Measurements from ENCODE around the gene RAD51B.
A peak's percentile ranks its signal among the peaks of the same experiment; 100 is the strongest.

The RAD51B gene

GRCh38 chr14:68718023-68718990 lies 898.7 kb downstream of the RAD51B start:
- DNase-seq (ENCODE audit: low read depth in 2 of 2): no peak

- no peak for DNase-seq (ENCODE audit: low read depth in 2 of 2)
Observed at GRCh38 chr14:68719634-68720384, 900.2 kb downstream of the RAD51B start.

GRCh38 chr14:68722186-68722585 lies 902.6 kb downstream of the RAD51B start:
- DNase-seq (ENCODE audit: low read depth in 2 of 2): no peak

GRCh38 chr14:68722968-68723566 lies 903.5 kb downstream of the RAD51B start:
- DNase-seq (ENCODE audit: low read depth in 2 of 2): no peak

GRCh38 chr14:68723808-68724268 lies 904.3 kb downstream of the RAD51B start:
- no peak for DNase-seq (ENCODE audit: low read depth in 2 of 2)

GRCh38 chr14:68724914-68725313 lies 905.3 kb downstream of the RAD51B start:
- no peak for DNase-seq (ENCODE audit: low read depth in 2 of 2)

- DNase-seq (ENCODE audit: low read depth in 2 of 2): no peak
Observed at GRCh38 chr14:68726093-68726695, 906.6 kb downstream of the RAD51B start.

GRCh38 chr14:68727315-68728047 lies 907.9 kb downstream of the RAD51B start:
- DNase-seq (ENCODE audit: low read depth in 2 of 2): no peak

GRCh38 chr14:68728342-68729106 lies 908.9 kb downstream of the RAD51B start:
- no peak for DNase-seq (ENCODE audit: low read depth in 2 of 2)

GRCh38 chr14:68729556-68729955 lies 910.0 kb downstream of the RAD51B start:
- no peak for DNase-seq (ENCODE audit: low read depth in 2 of 2)

GRCh38 chr14:68730348-68730747 lies 910.8 kb downstream of the RAD51B start:
- DNase-seq (ENCODE audit: low read depth in 2 of 2): no peak

GRCh38 chr14:68730811-68731425 lies 911.3 kb downstream of the RAD51B start:
- no peak for DNase-seq (ENCODE audit: low read depth in 2 of 2)

GRCh38 chr14:68733086-68733914 lies 913.7 kb downstream of the RAD51B start:
- no peak for DNase-seq (ENCODE audit: low read depth in 2 of 2)

GRCh38 chr14:68734231-68734732 lies 914.7 kb downstream of the RAD51B start:
- peak; percentile 53 to 63 for DNase-seq (ENCODE audit: low read depth in 2 of 2)

- DNase-seq (ENCODE audit: low read depth in 2 of 2): no peak
Observed at GRCh38 chr14:68735856-68736255, 916.3 kb downstream of the RAD51B start.

GRCh38 chr14:68736471-68736871 lies 916.9 kb downstream of the RAD51B start:
- no peak for DNase-seq (ENCODE audit: low read depth in 2 of 2)

GRCh38 chr14:68737086-68737485 lies 917.5 kb downstream of the RAD51B start:
- no peak for DNase-seq (ENCODE audit: low read depth in 2 of 2)

- DNase-seq (ENCODE audit: low read depth in 2 of 2): no peak
Observed at GRCh38 chr14:68738559-68738958, 919.0 kb downstream of the RAD51B start.

- no peak for DNase-seq (ENCODE audit: low read depth in 2 of 2)
Observed at GRCh38 chr14:68739701-68740100, 920.1 kb downstream of the RAD51B start.
